Measurements from ENCODE around the gene RFLNA. TPM values are rescaled to one million over a fixed set of nuclear protein-coding genes. Genes with fewer than 3 reads are reported as not detected.

The RFLNA gene
- total RNA-seq, 1 donor from 2014 or later: 0.50 TPM

DNA sequence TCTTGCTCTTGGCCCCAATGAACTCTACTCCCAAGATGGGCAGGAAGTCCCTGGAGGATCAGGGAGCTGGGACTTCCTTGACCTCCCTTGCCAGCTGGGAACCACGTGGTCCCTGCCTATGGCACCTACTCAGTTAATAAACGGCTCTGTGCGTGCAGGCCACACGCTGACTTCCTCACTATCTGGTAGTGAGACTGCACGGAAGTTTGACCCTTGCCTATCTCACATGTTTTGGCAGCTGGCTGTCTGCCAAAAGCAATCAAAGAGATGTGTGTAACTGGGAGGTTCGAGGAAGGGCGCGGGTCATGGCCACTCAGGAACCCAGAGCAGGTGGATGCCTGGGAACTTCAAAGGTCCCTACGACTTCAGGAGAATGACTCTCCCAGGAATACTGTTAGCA, 57.9 kb downstream of the RFLNA start:
- TF ChIP-seq CTCF (IDR thresholded peaks at IDR 0.05): no peak
- ATAC-seq (peak; percentile 20 to 58), DNase-seq (peak; percentile 86)
- H3K27me3 ChIP-seq (ENCODE audit: low read depth): no peaks in the 10 kb centered on the region
- H3K9me3 ChIP-seq: no peaks in the 10 kb centered on the region
- H3K36me3 ChIP-seq: peaks cover 99% of the 10 kb centered on the region
- intact Hi-C loops (cut with DNase I): no loop called here
- H3K4me3 ChIP-seq: no peak overlapping the region
- H3K4me1 ChIP-seq: peaks cover 15% of the 10 kb centered on the region
- no peak overlapping the region for H3K27ac ChIP-seq

DNA sequence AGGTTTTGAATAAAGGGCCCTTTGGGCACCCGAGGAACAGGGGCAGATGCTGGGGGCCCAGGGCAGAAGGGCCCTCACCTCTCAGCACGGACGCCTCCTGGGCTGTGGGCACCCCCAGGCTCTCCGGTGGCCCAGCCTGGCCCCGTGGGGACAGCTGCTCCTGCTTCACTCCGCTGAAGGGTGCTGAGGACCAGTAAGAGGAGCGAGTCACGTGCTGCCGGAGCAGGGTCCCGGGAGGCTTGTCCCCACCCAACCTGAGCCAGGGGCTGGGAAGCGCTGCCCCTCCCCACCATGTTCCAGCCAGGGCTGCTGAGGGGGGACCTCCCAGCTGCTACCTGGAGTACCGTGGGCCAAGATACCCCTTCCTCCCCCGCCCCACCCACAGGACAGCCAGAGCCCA, 59.5 kb downstream of the RFLNA start:
- no peaks in the 10 kb centered on the region for H3K27me3 ChIP-seq (ENCODE audit: low read depth)
- no peak overlapping the region for H3K27ac ChIP-seq
- DNase-seq: no peak
- H3K9me3 ChIP-seq: no peaks in the 10 kb centered on the region
- no peak for ATAC-seq
- no peak overlapping the region for H3K4me3 ChIP-seq
- intact Hi-C loops (cut with DNase I): no loop called here
- H3K4me1 ChIP-seq: peaks cover 20% of the 10 kb centered on the region
- peaks cover 99% of the 10 kb centered on the region for H3K36me3 ChIP-seq
- no peak for TF ChIP-seq CTCF (IDR thresholded peaks at IDR 0.05)

- Histone ChIP-seq H3K36me3 (peaks cover 98% of the 10 kb centered on the region), H3K4me1 (peaks cover 31% of the 10 kb centered on the region), H3K4me3 (no peak overlapping the region), H3K27me3 (ENCODE audit: low read depth) (no peaks in the 10 kb centered on the region), H3K27ac (no peak overlapping the region), H3K9me3 (no peaks in the 10 kb centered on the region)
- intact Hi-C loops (cut with DNase I): no loop called here
- DNase-seq (no peak), ATAC-seq (no peak)
- no peak for TF ChIP-seq CTCF (IDR thresholded peaks at IDR 0.05)
Measured at GRCh38 chr12:124356221-124356620, 61.3 kb downstream of the RFLNA start.

GRCh38 chr12:124357616-124358015, 62.7 kb downstream of the RFLNA start:
- H3K9me3 ChIP-seq: no peaks in the 10 kb centered on the region
- H3K4me3 ChIP-seq: no peak overlapping the region
- TF ChIP-seq CTCF (IDR thresholded peaks at IDR 0.05): no peak
- H3K36me3 ChIP-seq: peaks cover 96% of the 10 kb centered on the region
- ATAC-seq (no peak), DNase-seq (no peak)
- H3K27ac ChIP-seq: no peak overlapping the region
- H3K4me1 ChIP-seq: peaks cover 26% of the 10 kb centered on the region
- intact Hi-C loops (cut with DNase I): no loop called here
- H3K27me3 ChIP-seq (ENCODE audit: low read depth): no peaks in the 10 kb centered on the region

DNA sequence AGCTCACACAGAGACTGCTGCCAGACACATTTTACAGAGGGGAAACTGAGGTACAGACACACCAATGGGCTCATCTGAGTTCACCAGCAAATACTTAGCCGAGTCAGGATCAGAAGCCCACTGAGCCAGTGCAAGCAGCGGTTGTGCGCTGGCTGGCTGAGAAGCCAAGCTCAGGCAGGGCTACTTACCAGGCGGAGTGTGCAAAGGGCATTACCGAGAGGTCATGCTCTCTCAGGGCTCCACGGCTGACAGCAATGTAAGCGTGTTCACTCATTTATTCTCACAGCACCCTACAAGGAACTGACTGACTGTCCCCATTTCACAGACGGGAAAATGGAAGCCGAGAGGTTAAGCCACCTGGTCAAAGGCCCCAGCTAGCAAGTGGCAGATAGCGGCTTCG, 63.7 kb downstream of the RFLNA start:
- ATAC-seq: no peak
- TF ChIP-seq CTCF (IDR thresholded peaks at IDR 0.05): no peak
- no peak for DNase-seq
- Histone ChIP-seq H3K4me3 (no peak overlapping the region), H3K4me1 (peaks cover 16% of the 10 kb centered on the region), H3K36me3 (peaks cover 96% of the 10 kb centered on the region), H3K27me3 (ENCODE audit: low read depth) (no peaks in the 10 kb centered on the region), H3K9me3 (no peaks in the 10 kb centered on the region), H3K27ac (no peak overlapping the region)
- intact Hi-C loops (cut with DNase I): no loop called here

Measured in lower lobe of right lung (tissue), 2 donors.